Fibroblast of pulmonary artery (primary cell): ENCODE measurements around the gene RANGRF.
"Not testable (repeated sequence)": the region's sequence is repeated elsewhere in the genome, so short reads cannot be mapped to it uniquely, and the experiment has no call there.

Experiments
- DNase-seq: peaks from one replicate; pipeline ENCODE4 v3.0.0-alpha.2; 2010; ENCODE audit warnings: low read depth
- H3K4me3 ChIP-seq: replicated peaks from 2 replicates; pipeline ENCODE4 v1.5.1; 2011; ENCODE audit warnings: low read depth, mild to moderate bottlenecking, control low read depth, low read length, moderate library complexity
- TF ChIP-seq, protein P1 (sequence below): IDR thresholded peaks from 2 replicates; pipeline ENCODE4 v1.5.1; 2011; ENCODE audit warnings: mild to moderate bottlenecking, control low read depth, low read length, inconsistent platforms; ENCODE audit errors: missing control alignments

RANGRF gene, protein sequence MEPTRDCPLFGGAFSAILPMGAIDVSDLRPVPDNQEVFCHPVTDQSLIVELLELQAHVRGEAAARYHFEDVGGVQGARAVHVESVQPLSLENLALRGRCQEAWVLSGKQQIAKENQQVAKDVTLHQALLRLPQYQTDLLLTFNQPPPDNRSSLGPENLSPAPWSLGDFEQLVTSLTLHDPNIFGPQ

DNA sequence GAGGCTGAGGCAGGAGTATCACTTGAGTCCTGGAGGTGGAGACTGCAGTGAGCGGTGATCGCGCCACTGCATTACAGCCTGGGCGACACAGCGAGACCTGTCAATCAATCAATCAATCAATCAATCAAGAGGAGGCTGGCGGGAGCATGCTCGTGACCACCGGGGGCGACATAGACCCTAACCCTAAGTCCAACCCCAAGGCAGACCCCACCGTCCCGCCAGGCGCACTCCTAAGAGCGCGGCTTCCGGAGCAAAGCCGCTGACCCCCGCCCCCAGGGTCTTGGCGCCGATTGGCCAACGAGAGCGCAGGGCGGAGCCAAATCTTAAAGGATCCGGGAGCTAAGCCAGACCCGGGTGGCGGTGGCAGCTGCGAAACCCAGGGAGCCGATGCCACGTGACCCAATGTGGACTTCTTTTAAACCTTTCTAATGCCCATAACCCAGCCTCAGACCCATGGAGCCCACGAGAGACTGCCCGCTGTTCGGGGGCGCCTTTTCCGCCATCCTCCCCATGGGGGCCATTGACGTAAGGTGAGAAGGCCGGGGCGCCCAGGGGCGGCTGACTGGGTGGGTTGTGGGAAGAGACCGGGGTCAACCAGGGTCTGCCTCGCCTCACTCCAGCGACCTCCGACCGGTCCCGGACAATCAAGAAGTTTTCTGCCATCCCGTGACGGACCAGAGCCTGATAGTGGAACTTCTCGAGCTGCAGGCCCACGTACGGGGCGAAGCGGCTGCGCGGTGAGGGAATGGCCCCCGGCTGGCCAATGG is at the start of gene RANGRF:
TSS of gene RANGRF (plus strand) at position 335 of the 767 bp plus-strand sequence. CDS start at position 454, 119 bp downstream.
- DNase-seq: peak; percentile 81
- TF ChIP-seq, protein P1, sequence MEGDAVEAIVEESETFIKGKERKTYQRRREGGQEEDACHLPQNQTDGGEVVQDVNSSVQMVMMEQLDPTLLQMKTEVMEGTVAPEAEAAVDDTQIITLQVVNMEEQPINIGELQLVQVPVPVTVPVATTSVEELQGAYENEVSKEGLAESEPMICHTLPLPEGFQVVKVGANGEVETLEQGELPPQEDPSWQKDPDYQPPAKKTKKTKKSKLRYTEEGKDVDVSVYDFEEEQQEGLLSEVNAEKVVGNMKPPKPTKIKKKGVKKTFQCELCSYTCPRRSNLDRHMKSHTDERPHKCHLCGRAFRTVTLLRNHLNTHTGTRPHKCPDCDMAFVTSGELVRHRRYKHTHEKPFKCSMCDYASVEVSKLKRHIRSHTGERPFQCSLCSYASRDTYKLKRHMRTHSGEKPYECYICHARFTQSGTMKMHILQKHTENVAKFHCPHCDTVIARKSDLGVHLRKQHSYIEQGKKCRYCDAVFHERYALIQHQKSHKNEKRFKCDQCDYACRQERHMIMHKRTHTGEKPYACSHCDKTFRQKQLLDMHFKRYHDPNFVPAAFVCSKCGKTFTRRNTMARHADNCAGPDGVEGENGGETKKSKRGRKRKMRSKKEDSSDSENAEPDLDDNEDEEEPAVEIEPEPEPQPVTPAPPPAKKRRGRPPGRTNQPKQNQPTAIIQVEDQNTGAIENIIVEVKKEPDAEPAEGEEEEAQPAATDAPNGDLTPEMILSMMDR: no peak
- peak within 1 kb of the TSS; percentile 90 for H3K4me3 ChIP-seq

DNA sequence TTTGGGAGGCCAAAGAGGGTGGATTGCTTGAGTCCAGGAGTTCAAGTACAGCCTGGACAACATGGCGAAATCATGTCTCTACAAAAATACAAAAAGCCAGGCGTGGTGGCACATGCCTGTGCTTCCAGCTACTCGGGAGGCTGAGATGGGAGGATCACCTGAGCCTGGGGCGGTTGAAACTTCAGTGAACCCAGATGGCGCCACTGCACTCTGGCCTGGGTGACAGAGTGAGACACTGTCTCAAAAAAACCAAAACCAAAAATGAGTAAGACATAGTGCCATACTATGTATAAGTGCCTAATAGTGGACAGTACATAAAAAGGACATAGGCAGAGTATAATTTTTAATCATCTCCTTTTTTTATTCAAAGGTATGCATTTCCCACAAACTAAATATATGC is 44.6 kb upstream of the RANGRF start:
- TF ChIP-seq, protein P1: no peak
- H3K4me3 ChIP-seq: no peak overlapping the region
- no peak for DNase-seq

DNA sequence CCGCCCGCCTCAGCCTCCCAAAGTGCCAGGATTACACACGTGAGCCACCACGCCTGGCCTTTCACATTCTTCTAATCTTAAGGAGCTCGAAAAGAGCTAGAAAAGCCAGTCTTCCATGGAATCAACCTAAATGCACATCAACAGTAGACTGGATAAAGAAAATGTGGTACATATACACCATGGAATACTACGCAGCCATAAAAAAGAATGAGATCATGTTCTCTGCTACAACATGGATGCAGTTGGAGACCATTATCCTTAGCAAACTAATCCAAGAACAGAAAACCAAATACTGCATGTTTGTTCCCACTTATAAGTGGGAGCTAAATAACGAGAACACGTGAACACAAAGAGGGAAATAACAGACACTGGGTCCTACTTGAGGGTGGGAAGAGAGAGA is 43.7 kb upstream of the RANGRF start:
- no peak for DNase-seq
- TF ChIP-seq, protein P1: no peak
- H3K4me3 ChIP-seq: no peak overlapping the region

DNA sequence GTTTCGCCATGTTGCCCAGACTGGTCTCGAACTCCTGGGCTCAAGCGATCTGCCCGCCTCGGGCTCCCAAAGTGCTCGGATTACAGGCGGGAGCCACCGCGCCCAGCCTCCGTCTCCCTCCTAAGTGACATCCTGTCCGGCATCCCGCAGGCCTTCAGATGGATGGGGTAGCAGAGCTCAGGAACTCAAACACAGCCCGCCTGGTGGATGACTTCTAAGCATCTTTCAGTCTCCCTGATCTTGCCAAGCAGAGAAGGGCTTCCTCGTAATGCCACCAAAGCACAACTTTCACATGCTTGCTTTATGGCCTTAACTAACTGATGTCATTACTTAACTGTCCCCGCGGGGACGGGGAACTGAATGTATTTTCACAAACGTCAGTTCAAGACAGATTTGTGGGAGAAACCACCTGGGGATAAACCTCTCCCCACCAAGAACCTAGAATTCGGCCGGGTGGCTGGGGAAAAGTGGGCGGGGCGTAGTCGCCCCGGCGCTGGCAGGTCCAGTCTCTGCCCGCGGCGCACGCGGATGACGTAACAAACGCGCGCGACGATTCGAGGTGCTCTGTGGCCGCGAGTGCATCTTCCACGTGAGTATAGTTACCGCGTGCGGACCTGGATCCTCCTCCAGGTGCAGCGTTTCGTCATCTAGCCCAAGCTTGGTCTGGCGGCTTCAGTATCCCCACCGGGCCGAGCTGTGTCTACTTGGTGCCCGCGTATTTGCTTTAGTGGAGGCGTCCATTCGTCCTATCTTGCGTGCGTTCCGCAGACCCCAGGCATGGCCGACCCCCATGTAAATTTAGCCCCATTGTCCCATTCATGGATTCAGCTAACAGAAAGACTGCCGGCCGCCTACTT is 39.5 kb upstream of the RANGRF start, which contains the start of gene PFAS:
TSS of gene PFAS (plus strand) at position 539 of the 857 bp plus-strand sequence. CDS start 4,649 bp downstream, outside the sequence.
- TF ChIP-seq, protein P1: no peak
- H3K4me3 ChIP-seq: peak within 1 kb of the TSS; percentile 83
- peak; percentile 91 for DNase-seq

DNA sequence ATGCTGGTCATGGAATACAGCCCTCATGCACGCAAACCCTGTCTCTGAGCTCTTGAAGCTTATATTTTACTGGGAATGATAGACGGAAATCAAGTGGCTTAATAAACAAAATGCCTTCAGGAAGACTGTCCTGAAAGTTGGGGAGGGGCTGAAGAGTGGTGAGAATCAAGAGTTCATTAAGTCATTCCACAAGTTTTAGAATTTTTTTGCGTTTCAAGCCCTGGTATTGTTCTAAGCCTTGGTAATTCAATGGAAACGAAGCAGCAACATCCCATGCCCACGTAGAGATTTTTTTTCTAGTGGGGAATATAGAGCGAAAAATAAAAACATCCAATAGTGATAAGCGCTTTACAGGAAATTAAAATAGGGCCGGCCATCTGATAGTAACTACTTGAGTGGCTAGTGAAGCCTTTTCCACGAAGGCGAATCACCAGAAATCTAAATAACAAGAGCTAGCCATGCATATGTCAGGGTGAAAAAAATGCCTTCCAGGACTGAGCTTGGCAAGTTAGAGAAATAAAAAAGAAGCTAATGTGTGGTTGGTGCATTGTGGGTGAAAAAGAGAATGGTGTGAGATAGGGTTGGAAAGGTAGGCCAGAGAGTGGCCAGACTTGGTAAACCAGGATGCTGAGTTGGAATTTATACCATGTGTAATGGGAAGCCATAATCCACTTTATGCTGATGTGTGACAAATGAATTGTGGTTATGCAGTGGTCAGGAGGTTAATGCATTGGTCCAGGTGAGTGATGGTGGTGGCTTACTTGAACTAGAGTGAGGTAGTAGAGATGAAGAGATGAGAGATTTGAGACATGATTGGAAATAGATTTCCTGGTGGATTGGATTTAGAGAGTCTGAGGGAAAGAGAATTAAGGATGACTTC is 38.6 kb upstream of the RANGRF start:
- TF ChIP-seq, protein P1: no peak
- no peak for DNase-seq
- H3K4me3 ChIP-seq: peak overlapping the region; percentile 83

DNA sequence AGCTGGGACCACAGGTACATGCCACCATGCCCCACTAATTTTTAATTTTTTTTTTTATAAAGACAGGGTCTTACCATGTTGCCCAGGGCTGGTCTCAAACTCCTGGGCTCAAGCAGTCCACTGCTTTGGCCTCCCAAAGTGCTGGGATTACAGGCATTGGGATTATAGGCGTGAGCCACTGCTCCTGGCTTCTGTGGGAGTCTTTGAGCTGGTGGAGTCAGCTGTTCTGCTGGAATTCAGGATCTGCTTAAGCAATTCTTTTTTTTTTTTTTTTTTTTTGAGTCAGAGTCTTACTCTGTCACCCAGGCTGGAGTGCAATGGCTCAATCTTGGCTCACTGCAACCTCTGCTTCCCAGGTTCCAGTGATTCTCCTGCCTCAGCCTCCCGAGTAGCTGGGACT is 37.1 kb upstream of the RANGRF start:
- DNase-seq: peak; percentile 23

More for the DNA sequence above, 37.1 kb upstream of the RANGRF start:
- H3K4me3 ChIP-seq: not testable (repeated sequence)
